OCI-LY7 (cell line): Measurements from ENCODE around the gene DNAH8. TPM values are rescaled to one million over a fixed set of nuclear protein-coding genes. Genes with fewer than 3 reads are reported as not detected.

Experiments used
- BruUV-seq: library from RNA; stranded (reverse); fragments of 400-500 nt; replicated peaks from 2 replicates; lab custom pipeline; 2021; lab: Mats Ljungman, UMichigan
- CTCF ChIA-PET: fragments of 300-600 bp; sonication (Branson Sonifier 250); formaldehyde crosslinking; loops from one replicate; lab custom pipeline; 2022; ENCODE audit warnings: antibody characterized with exemption; ENCODE audit not compliant: unreplicated experiment; lab: Charles Lee
- POLR2A ChIA-PET: fragments of 300-600 bp; sonication (Branson Sonifier 250); formaldehyde crosslinking; loops from one replicate; lab custom pipeline; 2022; ENCODE audit warnings: antibody characterized with exemption; lab: Charles Lee
- DNase-seq: peaks from one replicate; pipeline ENCODE4 v3.0.0-alpha.2; 2015; ENCODE audit warnings: low spot score
- H2AFZ ChIP-seq: fragments of 200-600 bp; sonication (generic), shearing (Covaris generic); 2 replicates; pipeline ENCODE4 v1.6.1; 2014; ENCODE audit warnings: mild to moderate bottlenecking, antibody characterized with exemption, low read length, moderate library complexity
- H3K27ac ChIP-seq: fragments of 200-600 bp; sonication (generic); 2 replicates; pipeline ENCODE4 v1.5.1; 2014; ENCODE audit warnings: mixed run types, low read depth, mild to moderate bottlenecking, moderate library complexity, low read length, inconsistent platforms; ENCODE audit not compliant: poor library complexity, severe bottlenecking
- H3K36me3 ChIP-seq: fragments of 200-600 bp; sonication (generic); 2 replicates; pipeline ENCODE4 v1.6.1; 2014; ENCODE audit warnings: mild to moderate bottlenecking, antibody characterized with exemption, low read length, moderate library complexity, mixed read lengths; ENCODE audit not compliant: insufficient read depth
- H3K4me1 ChIP-seq: fragments of 200-600 bp; sonication (generic); 2 replicates; pipeline ENCODE4 v1.5.1; 2014; ENCODE audit warnings: mild to moderate bottlenecking, low read length; ENCODE audit not compliant: insufficient read depth, poor library complexity, severe bottlenecking
- H3K4me2 ChIP-seq: fragments of 200-600 bp; sonication (generic); 2 replicates; pipeline ENCODE4 v1.6.1; 2014; ENCODE audit warnings: mild to moderate bottlenecking, low read length
- H3K4me3 ChIP-seq: fragments of 200-600 bp; sonication (generic); 2 replicates; pipeline ENCODE4 v1.5.1; 2014; ENCODE audit warnings: mild to moderate bottlenecking, low read depth, low read length; ENCODE audit not compliant: poor library complexity, severe bottlenecking
- H3K79me2 ChIP-seq: fragments of 200-600 bp; sonication (generic); 2 replicates; pipeline ENCODE4 v1.6.1; 2016; ENCODE audit warnings: low read depth, mild to moderate bottlenecking, low read length, moderate library complexity, mixed read lengths; ENCODE audit not compliant: insufficient read depth
- H3K9me2 ChIP-seq: fragments of 200-600 bp; sonication (generic); 2 replicates; pipeline ENCODE4 v1.6.1; 2016; ENCODE audit warnings: mild to moderate bottlenecking, low read length, mixed read lengths; ENCODE audit not compliant: insufficient read depth
- H3K9me3 ChIP-seq: fragments of 200-600 bp; sonication (generic); 2 replicates; pipeline ENCODE4 v1.6.1; 2014; ENCODE audit warnings: mild to moderate bottlenecking, mixed run types, low read length, mixed read lengths
- H4K20me1 ChIP-seq: fragments of 200-600 bp; sonication (generic); 2 replicates; pipeline ENCODE4 v1.6.1; 2014; ENCODE audit warnings: mild to moderate bottlenecking, antibody characterized with exemption, low read length, moderate library complexity, mixed read lengths; ENCODE audit not compliant: insufficient read depth
- CTCF ChIP-seq: fragments of 200-600 bp; sonication (generic); conservative IDR thresholded peaks from 2 replicates; pipeline ENCODE4 v1.5.1; 2014; ENCODE audit warnings: mild to moderate bottlenecking, antibody characterized with exemption, low read length, moderate library complexity, mixed read lengths
- EZH2phosphoT487 ChIP-seq: fragments of 200-600 bp; sonication (generic); IDR thresholded peaks from 2 replicates; pipeline ENCODE4 v1.6.1; 2018; ENCODE audit warnings: low read depth, borderline replicate concordance, mild to moderate bottlenecking, mixed run types, antibody characterized with exemption, low read length, moderate library complexity, mixed read lengths
- intact Hi-C: fragments of 100-400 bp; cut with micrococcal nuclease; formaldehyde crosslinking; loops from one replicate; pipeline ENCODE4 v1.10.0; 2022; ENCODE audit not compliant: unreplicated experiment
- total RNA-seq, 2 experiments: library from RNA; depleted of rRNA in 1 of 2; stranded (reverse); fragments of >200 nt in 1 of 2; shearing (Covaris generic) in 1 of 2; gene quantifications; 2 replicates each; pipeline ENCODE4 v1.2.3, GENCODE V29; 2014 to 2022

DNAH8 gene
- total RNA-seq, 2 experiments from 2014 or later = not detected

- CTCF ChIA-PET = no interaction called here
- Histone ChIP-seq H2AFZ (no peak overlapping the region), H3K4me1 (peaks cover 4% of the 10 kb centered on the region), H3K4me2 (no peak overlapping the region), H3K36me3 (no peaks in the 10 kb centered on the region), H3K79me2 (no peaks in the 10 kb centered on the region), H3K9me3 (no peaks in the 10 kb centered on the region), H4K20me1 (no peaks in the 10 kb centered on the region), H3K4me3 (no peak overlapping the region), H3K9me2 (no peaks in the 10 kb centered on the region), H3K27ac (no peak overlapping the region)
- no peak for DNase-seq
- TF ChIP-seq CTCF = no peak
- TF ChIP-seq EZH2phosphoT487 = no peak
- POLR2A ChIA-PET = interaction anchor here (1.0 to 1.3 kb wide), 2 partner anchors 8 to 15 kb away, joined by 3 read pairs; no protein-coding TSS in a partner anchor
- intact Hi-C loops = no loop called here
- BruUV-seq = no TSS peak
These were observed 74.1 kb downstream of the DNAH8 start for GRCh38 chr6:38789256-38789655.

- Histone ChIP-seq H3K4me1 (no peaks in the 10 kb centered on the region), H3K4me2 (no peak overlapping the region), H3K9me3 (no peaks in the 10 kb centered on the region), H3K79me2 (no peaks in the 10 kb centered on the region), H3K9me2 (no peaks in the 10 kb centered on the region), H2AFZ (no peak overlapping the region), H3K4me3 (no peak overlapping the region), H4K20me1 (no peaks in the 10 kb centered on the region), H3K27ac (no peak overlapping the region), H3K36me3 (no peaks in the 10 kb centered on the region)
- no peak for DNase-seq
- BruUV-seq = no TSS peak
- POLR2A ChIA-PET = no interaction called here
- CTCF ChIA-PET = no interaction called here
- intact Hi-C loops = no loop called here
- no peak for TF ChIP-seq CTCF
- no peak for TF ChIP-seq EZH2phosphoT487
These were observed 77.2 kb downstream of the DNAH8 start for GRCh38 chr6:38792356-38792755.

DNA sequence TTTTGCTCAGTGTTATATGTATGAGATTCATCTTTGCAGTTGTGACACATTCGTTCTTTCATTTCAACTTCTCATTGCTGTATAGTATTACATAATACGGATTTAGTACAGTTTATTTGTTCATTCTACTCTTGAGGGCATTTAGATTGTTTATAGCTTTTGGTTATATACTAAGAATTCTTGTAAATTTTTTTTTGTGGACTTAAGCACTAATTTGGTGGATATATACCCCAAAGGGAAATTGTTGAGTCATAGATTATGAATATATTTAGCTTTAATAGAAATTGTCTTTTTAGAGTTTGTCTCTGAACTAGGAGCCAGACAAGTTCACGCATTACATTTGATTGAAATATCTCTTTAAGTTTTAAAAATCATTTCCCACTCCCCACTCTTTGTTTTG, 79.6 kb downstream of the DNAH8 start:
- ChIA-PET POLR2A (no interaction called here), CTCF (no interaction called here)
- H3K4me3 ChIP-seq = no peak overlapping the region

More for the DNA sequence above, 79.6 kb downstream of the DNAH8 start:
- H3K9me2 ChIP-seq = no peaks in the 10 kb centered on the region
- TF ChIP-seq CTCF (no peak), EZH2phosphoT487 (no peak)
- H4K20me1 ChIP-seq = no peaks in the 10 kb centered on the region
- intact Hi-C loops = no loop called here
- BruUV-seq = no TSS peak
- no peak overlapping the region for H3K27ac ChIP-seq
- no peaks in the 10 kb centered on the region for H3K4me1 ChIP-seq
- H3K9me3 ChIP-seq = no peaks in the 10 kb centered on the region
- no peak overlapping the region for H3K4me2 ChIP-seq
- DNase-seq = no peak
- no peaks in the 10 kb centered on the region for H3K79me2 ChIP-seq
- no peak overlapping the region for H2AFZ ChIP-seq
- no peaks in the 10 kb centered on the region for H3K36me3 ChIP-seq
